ENCODE measurements around the gene UBR4.

GRCh38 chr1:19087737-19088594, 122.1 kb downstream of the UBR4 start:
- no peak for TF ChIP-seq POLR2A (IDR thresholded peaks at IDR 0.05)
- TF ChIP-seq, protein P1, sequence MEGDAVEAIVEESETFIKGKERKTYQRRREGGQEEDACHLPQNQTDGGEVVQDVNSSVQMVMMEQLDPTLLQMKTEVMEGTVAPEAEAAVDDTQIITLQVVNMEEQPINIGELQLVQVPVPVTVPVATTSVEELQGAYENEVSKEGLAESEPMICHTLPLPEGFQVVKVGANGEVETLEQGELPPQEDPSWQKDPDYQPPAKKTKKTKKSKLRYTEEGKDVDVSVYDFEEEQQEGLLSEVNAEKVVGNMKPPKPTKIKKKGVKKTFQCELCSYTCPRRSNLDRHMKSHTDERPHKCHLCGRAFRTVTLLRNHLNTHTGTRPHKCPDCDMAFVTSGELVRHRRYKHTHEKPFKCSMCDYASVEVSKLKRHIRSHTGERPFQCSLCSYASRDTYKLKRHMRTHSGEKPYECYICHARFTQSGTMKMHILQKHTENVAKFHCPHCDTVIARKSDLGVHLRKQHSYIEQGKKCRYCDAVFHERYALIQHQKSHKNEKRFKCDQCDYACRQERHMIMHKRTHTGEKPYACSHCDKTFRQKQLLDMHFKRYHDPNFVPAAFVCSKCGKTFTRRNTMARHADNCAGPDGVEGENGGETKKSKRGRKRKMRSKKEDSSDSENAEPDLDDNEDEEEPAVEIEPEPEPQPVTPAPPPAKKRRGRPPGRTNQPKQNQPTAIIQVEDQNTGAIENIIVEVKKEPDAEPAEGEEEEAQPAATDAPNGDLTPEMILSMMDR (IDR thresholded peaks at IDR 0.05) = no peak
